Epithelial cell of proximal tubule (primary cell): ENCODE data around the gene NSMCE4A. TPM values are rescaled to one million over a fixed set of nuclear protein-coding genes. Genes with fewer than 3 reads are reported as not detected.

Experiments used
- DNase-seq: peaks from one replicate; pipeline ENCODE4 v3.0.0-alpha.2; 2011; ENCODE audit warnings: low read depth
- H3K4me3 ChIP-seq: 2 replicates; pipeline ENCODE4 v1.5.1; 2011; ENCODE audit warnings: low read depth, mild to moderate bottlenecking, low read length
- CTCF ChIP-seq: conservative IDR thresholded peaks from 2 replicates; pipeline ENCODE4 v1.5.1; 2012; ENCODE audit warnings: low read depth, mild to moderate bottlenecking, low read length
- total RNA-seq: library from RNA; depleted of rRNA; stranded (reverse); fragments of >200 nt; gene quantifications from 2 replicates; pipeline ENCODE4 v1.2.3, GENCODE V29; 2015

NSMCE4A gene
- total RNA-seq, 1 donor from 2014 or later: 62.4 TPM

GRCh38 chr10:121910673-121911420 lies 64.2 kb downstream of the NSMCE4A start:
- H3K4me3 ChIP-seq: no peak overlapping the region
- TF ChIP-seq CTCF: no peak
- DNase-seq: peak; percentile 69

Other genes starting within 250 kb of the NSMCE4A start
- 15.2 and 22.7 TPM in 2 replicates for gene ATE1, start 47.2 kb downstream of the NSMCE4A start, total RNA-seq
- gene TACC2, start 13.9 kb upstream of the NSMCE4A start, total RNA-seq: 15.5 and 23.9 TPM in 2 replicates